NCI-H2029 treated with DMSO at 0.1 percent for 48 hours (cell line): ENCODE measurements around the gene SELENOK.
A peak's percentile ranks its signal among the peaks of the same experiment; 100 is the strongest.
"Not testable (repeated sequence)": the region's sequence is repeated elsewhere in the genome, so short reads cannot be mapped to it uniquely, and the experiment has no call there.

ENCODE experiments used
- DNase-seq: peaks from one replicate; lab custom pipeline; 2025; lab: John Stamatoyannopoulos, UW

The SELENOK gene

GRCh38 chr3:53891497-53892285 is at the start of gene SELENOK:
SELENOK (minus strand) TSS chr3:53891859.
- peak; percentile 80 for DNase-seq

- DNase-seq, result no peak
Measured at GRCh38 chr3:53941184-53941583, 49.5 kb upstream of the SELENOK start.

- DNase-seq, result no peak
Measured at GRCh38 chr3:53940623-53941022, 49.0 kb upstream of the SELENOK start.

- DNase-seq, result no peak
Measured at GRCh38 chr3:53939813-53940212, 48.2 kb upstream of the SELENOK start.

- no peak for DNase-seq
Measured at GRCh38 chr3:53939086-53939582, 47.5 kb upstream of the SELENOK start.

- peak; percentile 21 for DNase-seq
Measured at GRCh38 chr3:53938645-53939044, 47.0 kb upstream of the SELENOK start.

- DNase-seq, result no peak
Measured at GRCh38 chr3:53936347-53936746, 44.7 kb upstream of the SELENOK start.

- DNase-seq, result no peak
Measured at GRCh38 chr3:53935283-53935901, 43.7 kb upstream of the SELENOK start.

GRCh38 chr3:53927208-53927872 is 35.7 kb upstream of the SELENOK start:
- not testable (repeated sequence) for DNase-seq

- no peak for DNase-seq
Measured at GRCh38 chr3:53921296-53921695, 29.6 kb upstream of the SELENOK start.

GRCh38 chr3:53919741-53920140 is 28.1 kb upstream of the SELENOK start:
- DNase-seq, result no peak

GRCh38 chr3:53913401-53913800 is 21.7 kb upstream of the SELENOK start:
- no peak for DNase-seq

- DNase-seq, result no peak
Measured at GRCh38 chr3:53902711-53903110, 11.1 kb upstream of the SELENOK start.

GRCh38 chr3:53902067-53902466 is 10.4 kb upstream of the SELENOK start:
- DNase-seq, result no peak

GRCh38 chr3:53900666-53901331 is 9.1 kb upstream of the SELENOK start:
- no peak for DNase-seq

GRCh38 chr3:53899750-53900149 is 8.1 kb upstream of the SELENOK start:
- DNase-seq, result no peak

- DNase-seq, result no peak
Measured at GRCh38 chr3:53892286-53892637, 603 bp upstream of the SELENOK start.

- DNase-seq, result no peak
Measured at GRCh38 chr3:53890726-53891475, 758 bp downstream of the SELENOK start.

- no peak for DNase-seq
Measured at GRCh38 chr3:53888232-53888631, 3.4 kb downstream of the SELENOK start.

- DNase-seq, result no peak
Measured at GRCh38 chr3:53887446-53887845, 4.2 kb downstream of the SELENOK start.

GRCh38 chr3:53885239-53885638 is 6.4 kb downstream of the SELENOK start:
- no peak for DNase-seq

GRCh38 chr3:53884623-53885022 is 7.0 kb downstream of the SELENOK start:
- DNase-seq, result no peak
